Brain microvascular endothelial cell (primary cell): ENCODE measurements around the gene MATK.

Experiments
- DNase-seq: peaks from one replicate; pipeline ENCODE4 v3.0.0-alpha.2; 2020
- H3K27ac ChIP-seq: fragments of 250-450 bp; sonication (Bioruptor Pico); 2 replicates; pipeline ENCODE4 v1.5.1; 2020; ENCODE audit warnings: mild to moderate bottlenecking, moderate library complexity
- H3K27me3 ChIP-seq: fragments of 250-450 bp; sonication (Bioruptor Pico); replicated peaks from 2 replicates; pipeline ENCODE4 v1.5.1; 2020; ENCODE audit warnings: mild to moderate bottlenecking
- H3K36me3 ChIP-seq: fragments of 250-450 bp; sonication (Bioruptor Pico); replicated peaks from 2 replicates; pipeline ENCODE4 v1.5.1; 2020; ENCODE audit warnings: mild to moderate bottlenecking
- H3K4me3 ChIP-seq: 2 replicates; pipeline ENCODE4 v1.5.1; 2011; ENCODE audit warnings: low read depth, mild to moderate bottlenecking, control low read depth, low read length, moderate library complexity
- CTCF ChIP-seq: IDR thresholded peaks from 2 replicates; pipeline ENCODE4 v1.5.1; 2011; ENCODE audit warnings: low read depth, mild to moderate bottlenecking, moderate library complexity, low read length, control low read depth, inconsistent platforms; ENCODE audit errors: missing control alignments
- in situ Hi-C: cut with HindIII; loops from 2 replicates; pipeline ENCODE4 v1.10.0; 2017; ENCODE audit warnings: low sequenced_read_pairs, low pct_ligation_motif_present

Gene MATK

DNA sequence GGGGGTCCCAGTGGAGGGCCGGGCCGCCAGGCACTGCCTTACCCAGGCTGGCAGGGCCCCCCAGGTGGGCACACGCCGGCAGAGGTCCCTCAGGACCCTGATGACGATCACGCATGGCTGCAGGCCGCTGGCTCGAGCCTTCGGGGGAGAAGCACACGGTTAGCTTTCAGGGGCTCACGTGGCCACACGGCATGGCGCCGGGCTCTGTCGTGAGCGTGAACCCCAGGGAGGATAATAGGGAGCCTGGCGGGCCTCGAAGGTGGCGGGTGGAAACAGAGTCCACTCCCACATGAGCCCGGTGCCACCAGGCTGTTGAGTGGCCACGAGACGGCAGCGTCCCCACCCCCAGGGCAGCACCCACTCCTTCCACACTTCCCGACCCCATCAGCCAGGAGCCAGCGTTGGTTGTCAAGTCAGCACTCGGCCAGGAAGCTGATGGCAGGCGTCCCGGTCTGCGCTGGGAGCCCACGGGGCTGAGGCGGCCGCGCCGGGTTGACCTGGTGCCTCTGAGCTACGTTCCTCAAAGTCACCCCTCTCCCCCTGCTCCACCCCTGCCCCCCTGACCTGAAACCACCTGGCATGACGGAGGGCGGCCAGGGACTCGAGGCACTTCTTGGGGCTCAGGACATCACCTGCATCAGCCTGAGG is 24.7 kb upstream of the MATK start:
- in situ Hi-C loops: no loop called here
- Histone ChIP-seq H3K27me3 (no peaks in the 10 kb centered on the region), H3K27ac (no peak overlapping the region), H3K36me3 (no peaks in the 10 kb centered on the region), H3K4me3 (no peak overlapping the region)
- no peak for DNase-seq
- no peak for TF ChIP-seq CTCF

DNA sequence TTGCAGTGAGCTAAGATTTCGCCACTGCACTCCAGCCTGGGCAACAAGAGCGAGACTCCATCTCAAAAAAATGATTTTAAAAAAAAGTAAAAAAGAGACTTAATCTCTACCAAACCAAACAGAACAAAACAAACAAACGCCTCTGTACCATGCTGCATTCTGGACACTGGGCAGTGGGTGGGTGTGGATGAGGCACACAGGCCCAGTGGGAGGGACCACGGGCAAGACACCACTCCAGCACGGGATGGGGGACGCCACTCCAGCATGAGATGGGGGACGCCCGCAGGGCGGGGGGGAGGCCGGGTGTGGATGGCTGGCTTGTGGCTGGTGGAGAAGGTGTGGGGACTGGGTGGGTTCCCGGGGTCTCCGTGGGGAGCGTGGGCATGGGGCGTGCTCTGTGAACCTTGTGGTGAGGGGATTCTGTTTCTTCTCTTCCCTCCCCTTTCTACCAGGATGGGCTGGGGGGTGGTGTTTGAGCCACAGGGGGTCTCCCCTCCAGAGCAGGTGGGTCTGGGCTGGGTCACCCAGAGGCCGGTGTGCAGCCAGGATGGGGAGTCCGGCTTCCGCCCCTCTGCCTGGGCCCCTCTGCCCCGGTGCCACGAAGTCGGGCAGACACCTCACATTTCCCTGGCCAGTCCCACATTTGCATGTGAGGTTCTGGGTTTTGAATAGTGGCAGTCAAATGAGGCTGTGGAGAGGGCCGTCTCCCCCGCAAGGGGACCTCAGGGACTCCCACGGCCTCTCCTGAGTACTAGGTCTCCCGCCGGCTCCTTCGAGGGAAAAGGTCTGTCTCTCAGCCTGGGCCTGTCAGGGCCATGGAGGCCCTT is 23.9 kb upstream of the MATK start:
- in situ Hi-C loops: no loop called here
- TF ChIP-seq CTCF: no peak
- DNase-seq: no peak
- Histone ChIP-seq H3K27ac (no peak overlapping the region), H3K27me3 (no peaks in the 10 kb centered on the region), H3K36me3 (no peaks in the 10 kb centered on the region), H3K4me3 (no peak overlapping the region)

DNA sequence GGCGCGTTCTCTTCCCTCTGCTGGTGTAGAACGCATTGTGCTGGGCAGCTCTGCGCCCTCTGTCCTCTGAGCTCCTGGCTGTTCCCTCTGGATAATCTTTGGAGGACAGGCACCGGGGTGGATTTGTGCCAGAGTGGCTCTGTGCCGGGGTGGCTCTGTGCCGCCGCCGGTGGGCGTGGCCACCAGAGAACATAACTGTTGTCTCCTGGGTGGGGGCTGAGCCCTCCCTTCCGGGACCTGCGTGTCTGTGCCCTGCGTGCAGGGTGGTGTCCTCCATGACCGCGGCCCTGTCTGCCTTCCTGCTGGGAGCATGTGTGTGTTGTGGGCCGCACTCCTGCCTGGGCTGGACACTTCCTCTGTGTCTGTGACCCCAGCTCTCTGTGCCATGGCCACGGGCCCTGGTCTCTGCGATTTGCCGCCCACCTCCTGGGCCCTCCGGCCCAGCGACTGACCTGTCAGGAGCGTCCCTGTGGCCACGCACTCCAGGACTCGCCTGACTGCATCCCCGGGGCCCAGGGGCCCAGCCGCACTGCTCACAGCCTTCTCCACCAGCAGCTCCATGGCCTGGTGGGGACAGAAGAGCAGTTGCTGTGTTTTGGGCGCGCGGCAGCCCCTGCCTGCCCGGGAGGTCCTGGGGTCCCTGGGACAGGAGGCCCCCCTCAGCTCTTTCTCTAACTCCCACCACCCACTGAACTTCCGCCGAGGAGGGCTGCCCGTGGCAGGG is 22.4 kb upstream of the MATK start:
- DNase-seq: no peak
- H3K27ac ChIP-seq: no peak overlapping the region

DNA sequence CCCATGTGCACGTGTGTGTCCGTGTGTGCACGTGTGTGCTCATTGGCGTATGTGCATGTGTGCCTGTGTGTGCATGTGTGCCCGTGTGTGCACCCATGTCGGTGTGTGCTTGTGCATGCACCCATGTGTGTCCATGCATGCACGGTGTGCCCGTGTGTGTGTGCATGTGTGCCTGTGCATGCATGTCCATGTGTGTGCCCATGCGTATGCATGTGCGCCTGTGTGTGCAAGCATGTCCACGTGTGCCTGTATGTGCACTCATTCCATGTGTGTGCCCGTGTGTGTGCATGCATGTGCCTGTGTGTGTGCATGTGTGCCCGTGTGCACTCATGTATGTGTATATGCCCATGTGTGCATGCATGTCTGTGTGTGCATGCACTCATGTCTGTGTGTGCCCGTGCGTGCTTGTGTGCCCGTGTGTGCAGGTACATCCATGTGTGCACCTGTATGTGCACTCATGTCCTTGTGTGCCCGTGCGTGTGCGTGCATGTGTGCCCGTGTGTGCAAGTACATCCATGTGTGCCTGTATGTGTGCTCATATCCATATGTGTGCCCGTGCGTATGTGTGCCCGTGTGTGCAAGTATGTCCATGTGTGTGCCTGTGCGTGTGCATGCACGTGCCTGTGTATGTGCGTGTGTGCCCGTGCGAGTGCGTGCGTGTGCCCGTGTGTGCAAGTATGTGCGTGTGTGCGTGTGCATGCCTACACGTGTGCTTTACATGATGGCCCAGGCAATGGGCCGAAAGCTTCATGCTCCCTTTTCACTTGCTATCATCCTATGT is 21.6 kb upstream of the MATK start:
- Histone ChIP-seq H3K4me3 (no peak overlapping the region), H3K27me3 (no peaks in the 10 kb centered on the region), H3K36me3 (no peaks in the 10 kb centered on the region), H3K27ac (no peak overlapping the region)
- no peak for TF ChIP-seq CTCF
- no peak for DNase-seq
- in situ Hi-C loops: no loop called here

More for the DNA sequence above, 22.4 kb upstream of the MATK start:
- Histone ChIP-seq H3K36me3 (no peaks in the 10 kb centered on the region), H3K27me3 (no peaks in the 10 kb centered on the region), H3K4me3 (no peak overlapping the region)
- in situ Hi-C loops: no loop called here
- no peak for TF ChIP-seq CTCF

DNA sequence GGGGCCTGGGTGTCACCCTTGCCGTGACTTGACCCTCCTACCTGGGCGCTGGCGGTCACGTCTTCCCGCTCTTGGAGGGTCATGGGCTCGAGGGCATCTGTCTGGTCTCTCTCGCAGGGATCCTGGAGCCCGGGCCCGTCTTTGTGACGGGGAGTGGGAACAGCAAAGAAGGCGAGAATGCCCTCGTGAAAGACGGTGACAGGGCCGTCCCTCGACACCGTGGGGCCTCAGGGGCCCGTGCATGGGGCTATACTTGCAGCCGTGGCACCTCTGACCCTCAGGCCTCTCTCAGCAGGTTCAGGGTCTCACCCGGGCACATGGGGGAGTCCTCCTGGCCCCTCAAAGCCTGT is 20.9 kb upstream of the MATK start:
- in situ Hi-C loops: no loop called here
- no peak overlapping the region for H3K27ac ChIP-seq
- no peak for DNase-seq

More for the DNA sequence above, 20.9 kb upstream of the MATK start:
- Histone ChIP-seq H3K4me3 (no peak overlapping the region), H3K27me3 (peaks cover 5% of the 10 kb centered on the region), H3K36me3 (no peaks in the 10 kb centered on the region)
- no peak for TF ChIP-seq CTCF
